ENCODE data around the gene PLCD1. TPM values are rescaled to one million over a fixed set of nuclear protein-coding genes. Genes with fewer than 3 reads are reported as not detected.
"Not testable (repeated sequence)": the region's sequence is repeated elsewhere in the genome, so short reads cannot be mapped to it uniquely, and the experiment has no call there.

Gene PLCD1
- total and polyA plus RNA-seq, 2 of the 8 experiments (the other 6 are each of a cell fraction or from before 2014, with no cell fraction given) = 15.3 to 19.2 TPM

DNA sequence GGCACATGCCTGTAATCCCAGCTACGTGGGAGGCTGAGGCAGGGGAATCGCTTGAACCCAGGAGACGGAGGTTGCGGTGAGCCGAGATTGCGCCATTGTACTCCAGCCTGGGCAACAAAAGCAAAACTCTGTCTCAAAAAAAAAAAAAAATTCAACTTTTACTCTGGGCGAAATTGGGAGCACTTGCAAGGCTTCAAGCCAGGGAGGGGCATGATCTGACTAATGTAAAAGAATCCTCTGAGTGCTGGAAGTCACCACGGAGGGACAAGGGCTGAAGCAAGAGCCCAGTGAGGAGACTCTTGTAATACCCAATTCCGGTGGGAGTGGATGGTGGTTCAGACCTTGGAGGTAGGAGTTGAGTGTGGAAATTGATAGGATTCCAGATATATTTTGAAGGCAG is 4.9 kb upstream of the PLCD1 start:
- not testable (repeated sequence) for H3K4ac ChIP-seq (replicated peaks; ENCODE audit: insufficient read length, low read depth, low read length); H3K56ac ChIP-seq (replicated peaks; ENCODE audit: insufficient read length, low read depth, low read length); H3K36me3 ChIP-seq (ENCODE audit: control insufficient read depth in 2 of 4, insufficient read depth in 4 of 4, low read length in 3 of 4); H2BK20ac ChIP-seq (ENCODE audit: low read length); H4K20me1 ChIP-seq (replicated peaks in 1 of 2; ENCODE audit: control insufficient read depth in 1 of 2, insufficient read depth in 2 of 2, low read length in 2 of 2); H3K9me3 ChIP-seq (ENCODE audit: insufficient read depth in 2 of 2, low read depth in 1 of 2, low read length in 1 of 2); H3K18ac ChIP-seq (ENCODE audit: extremely low read depth, low read length); H2BK12ac ChIP-seq (ENCODE audit: low read depth, low read length); FAIRE-seq; H3K79me2 ChIP-seq (ENCODE audit: control insufficient read depth in 1 of 2, insufficient read depth in 2 of 2, low read length in 2 of 2); H2AK5ac ChIP-seq (ENCODE audit: low read depth, low read length); H4K91ac ChIP-seq (replicated peaks; ENCODE audit: insufficient read length, low read length); H3K14ac ChIP-seq (ENCODE audit: insufficient read length); H4K8ac ChIP-seq (ENCODE audit: extremely low read depth, insufficient read depth, low read length); H2BK120ac ChIP-seq (replicated peaks; ENCODE audit: low read depth, low read length); H3K23me2 ChIP-seq (ENCODE audit: low read depth, low read length); H3K4me3 ChIP-seq (ENCODE audit: extremely low read depth in 1 of 4, insufficient read depth in 2 of 4, low read depth in 3 of 4, low read length in 4 of 4); H3K23ac ChIP-seq (ENCODE audit: insufficient read length); H3K4me2 ChIP-seq (ENCODE audit: insufficient read depth in 1 of 2, low read depth in 2 of 2, low read length in 2 of 2); H3K79me1 ChIP-seq (ENCODE audit: low read depth, low read length); H3K27ac ChIP-seq (ENCODE audit: low read depth, low read length); H3K9ac ChIP-seq (replicated peaks in 1 of 4; ENCODE audit: extremely low read depth in 1 of 4, low read depth in 3 of 4, low read length in 3 of 4); H2AFZ ChIP-seq (ENCODE audit: low read length); H3K4me1 ChIP-seq (replicated peaks in 1 of 4; ENCODE audit: control insufficient read depth in 3 of 4, insufficient read depth in 4 of 4, low read length in 3 of 4); DNase-seq (ENCODE audit: low read depth in 1 of 2, low spot score in 2 of 2); H2BK15ac ChIP-seq (ENCODE audit: low read length); H4K5ac ChIP-seq (ENCODE audit: insufficient read length, low read depth, low read length); H2BK5ac ChIP-seq (ENCODE audit: low read depth, low read length)
- ChIA-PET CTCF (ENCODE audit: partially characterized antibody) (interaction anchor here (0.6 to 3.2 kb wide), 6 partner anchors 18 to 236 kb away, joined by 3 to 9 read pairs (median 4); no protein-coding TSS in a partner anchor), POLR2A (ENCODE audit: partially characterized antibody) (interaction anchor here (0.7 kb wide), 1 partner anchor 260 kb away, joined by 4 read pairs; no protein-coding TSS in a partner anchor)
- 85% methylated on average over 9 of the region's 9 CpGs; no CpG with 5 or more reads in 1 of the 2 experiments for WGBS, 2 experiments (ENCODE audit: extremely low coverage in 1 of 2, insufficient coverage in 1 of 2, insufficient read length in 1 of 2, insufficient replicate concordance in 2 of 2, low coverage in 1 of 2, low lambda C conversion rate in 2 of 2, missing lambda C conversion rate in 1 of 2)
- peaks cover 9 to 26% (median 23%) of the 10 kb centered on the region in 4 experiments for H3K27me3 ChIP-seq (replicated peaks in 1 of 4; ENCODE audit: control insufficient read depth in 3 of 4, extremely low read depth in 1 of 4, insufficient read depth in 3 of 4, low read length in 3 of 4)

DNA sequence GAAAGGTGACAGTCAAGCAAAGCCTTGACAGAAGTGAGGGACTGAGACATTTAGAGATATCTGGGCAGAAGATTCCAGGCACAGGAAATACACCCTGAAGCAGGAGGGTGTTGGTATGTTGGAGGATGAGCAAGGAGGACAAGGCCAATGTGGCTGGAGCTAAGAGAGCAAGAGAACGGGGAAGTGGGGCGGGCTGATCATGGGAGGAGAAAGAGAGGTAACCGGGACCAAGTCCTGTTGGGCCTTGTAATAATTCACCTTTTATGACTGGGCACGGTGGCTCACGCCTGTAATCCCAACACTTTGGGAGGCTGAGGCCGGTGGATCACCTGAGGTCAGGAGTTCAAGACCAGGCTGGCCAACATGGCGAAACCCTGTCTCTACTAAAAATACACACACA is 4.1 kb upstream of the PLCD1 start:
- H3K4me2 ChIP-seq (ENCODE audit: insufficient read depth in 1 of 2, low read depth in 2 of 2, low read length in 2 of 2); H3K4me1 ChIP-seq (replicated peaks in 1 of 4; ENCODE audit: control insufficient read depth in 3 of 4, insufficient read depth in 4 of 4, low read length in 3 of 4); H3K9me3 ChIP-seq (ENCODE audit: insufficient read depth in 2 of 2, low read depth in 1 of 2, low read length in 1 of 2); H2BK20ac ChIP-seq (ENCODE audit: low read length); H4K91ac ChIP-seq (replicated peaks; ENCODE audit: insufficient read length, low read length); DNase-seq (ENCODE audit: low read depth in 1 of 2, low spot score in 2 of 2); H2BK12ac ChIP-seq (ENCODE audit: low read depth, low read length); H3K4me3 ChIP-seq (ENCODE audit: extremely low read depth in 1 of 4, insufficient read depth in 2 of 4, low read depth in 3 of 4, low read length in 4 of 4); H2BK5ac ChIP-seq (ENCODE audit: low read depth, low read length); H3K79me2 ChIP-seq (ENCODE audit: control insufficient read depth in 1 of 2, insufficient read depth in 2 of 2, low read length in 2 of 2); H3K23ac ChIP-seq (ENCODE audit: insufficient read length); H3K36me3 ChIP-seq (ENCODE audit: control insufficient read depth in 2 of 4, insufficient read depth in 4 of 4, low read length in 3 of 4); H3K79me1 ChIP-seq (ENCODE audit: low read depth, low read length); H3K56ac ChIP-seq (replicated peaks; ENCODE audit: insufficient read length, low read depth, low read length); H4K8ac ChIP-seq (ENCODE audit: extremely low read depth, insufficient read depth, low read length); H4K5ac ChIP-seq (ENCODE audit: insufficient read length, low read depth, low read length); H3K14ac ChIP-seq (ENCODE audit: insufficient read length); H3K18ac ChIP-seq (ENCODE audit: extremely low read depth, low read length); H3K9ac ChIP-seq (replicated peaks in 1 of 4; ENCODE audit: extremely low read depth in 1 of 4, low read depth in 3 of 4, low read length in 3 of 4); H4K20me1 ChIP-seq (replicated peaks in 1 of 2; ENCODE audit: control insufficient read depth in 1 of 2, insufficient read depth in 2 of 2, low read length in 2 of 2); H2AK5ac ChIP-seq (ENCODE audit: low read depth, low read length); H3K27ac ChIP-seq (ENCODE audit: low read depth, low read length); H2AFZ ChIP-seq (ENCODE audit: low read length); H2BK15ac ChIP-seq (ENCODE audit: low read length); H3K4ac ChIP-seq (replicated peaks; ENCODE audit: insufficient read length, low read depth, low read length); H2BK120ac ChIP-seq (replicated peaks; ENCODE audit: low read depth, low read length); FAIRE-seq: not testable (repeated sequence)
- peaks cover 13 to 29% (median 25%) of the 10 kb centered on the region in 4 experiments for H3K27me3 ChIP-seq (replicated peaks in 1 of 4; ENCODE audit: control insufficient read depth in 3 of 4, extremely low read depth in 1 of 4, insufficient read depth in 3 of 4, low read length in 3 of 4)
- ChIA-PET POLR2A (ENCODE audit: partially characterized antibody) (interaction anchor here (0.7 kb wide), 1 partner anchor 259 kb away, joined by 4 read pairs; no protein-coding TSS in a partner anchor), CTCF (ENCODE audit: partially characterized antibody) (interaction anchor here (1.0 to 1.7 kb wide), 2 partner anchors 30 to 52 kb away, joined by 3 read pairs; no protein-coding TSS in a partner anchor)
- H3K23me2 ChIP-seq (ENCODE audit: low read depth, low read length) = peaks cover 11% of the 10 kb centered on the region; the same call in 1 of the 2 replicates
- WGBS, 2 experiments (ENCODE audit: extremely low coverage in 1 of 2, insufficient coverage in 1 of 2, insufficient read length in 1 of 2, insufficient replicate concordance in 2 of 2, low coverage in 1 of 2, low lambda C conversion rate in 2 of 2, missing lambda C conversion rate in 1 of 2) = 91% methylated on average over 6 of the region's 7 CpGs; no CpG with 5 or more reads in 1 of the 2 experiments
